HCT116 (cell line): ENCODE results near the gene OLA1. TPM values are rescaled to one million over a fixed set of nuclear protein-coding genes. Genes with fewer than 3 reads are reported as not detected.

Experiments used
- ATAC-seq: fragments of 200-7000 bp; cut with Tn5 transposase; 2 replicates; pipeline ENCODE4 v1.9.1; 2020; ENCODE audit warnings: mild to moderate bottlenecking, moderate library complexity
- BruUV-seq: library from RNA; stranded (reverse); fragments of 400-500 nt; replicated peaks from 2 replicates; lab custom pipeline; 2021; lab: Mats Ljungman, UMichigan
- CTCF ChIA-PET: fragments of 300-600 bp; sonication (Branson Sonifier 250); formaldehyde crosslinking; loops from one replicate; lab custom pipeline; 2021; ENCODE audit warnings: antibody characterized with exemption; lab: Charles Lee
- POLR2A ChIA-PET: fragments of 300-600, 350-600 bp; sonication (Branson Sonifier 250); formaldehyde crosslinking; loops from one replicate; lab custom pipeline; 2021; ENCODE audit warnings: antibody characterized with exemption; lab: Charles Lee
- RAD21 ChIA-PET, 2 experiments: fragments of 300-600 bp; sonication (Branson Sonifier 250); formaldehyde crosslinking; loops; one replicate each; lab custom pipeline; 2023; ENCODE audit warnings: low total read pairs in 2 of 2; ENCODE audit not compliant: uncharacterized antibody in 2 of 2, unreplicated experiment in 2 of 2, low non-redundant PET in 1 of 2; lab: Charles Lee
- DNase-seq: peaks from one replicate; pipeline ENCODE4 v3.0.0-alpha.2; 2010; ENCODE audit warnings: low read depth, low spot score
- H2AFZ ChIP-seq: fragments of 200-600 bp; shearing (Covaris generic), sonication (generic); 2 replicates; pipeline ENCODE4 v1.6.1; 2017; ENCODE audit warnings: low read depth, mixed run types, mixed read lengths, antibody characterized with exemption, low read length; ENCODE audit not compliant: poor library complexity, severe bottlenecking
- H3K27ac ChIP-seq: 2 replicates; pipeline ENCODE4 v1.5.1; 2012; ENCODE audit warnings: low read depth, low read length
- H3K27me3 ChIP-seq: fragments of 200-600 bp; sonication (generic); 2 replicates; pipeline ENCODE4 v1.6.1; 2016; ENCODE audit warnings: mixed run types, low read length, mixed read lengths; ENCODE audit not compliant: insufficient read depth
- H3K36me3 ChIP-seq, 2 experiments: fragments of 200-500 bp in 1 of 2; fragments of 200-600 bp in 1 of 2; sonication (Bioruptor generic) in 1 of 2; sonication (generic) in 1 of 2; 2 replicates each; pipeline versions ENCODE4 v1.5.1 to v1.6.1; 2014 to 2016; ENCODE audit warnings: low read length in 2 of 2, inconsistent platforms in 1 of 2, mixed read lengths in 1 of 2, mixed run types in 1 of 2; ENCODE audit not compliant: insufficient read depth in 2 of 2, control insufficient read depth in 1 of 2
- H3K4me1 ChIP-seq, 2 experiments: fragments of 200-600 bp in 1 of 2; sonication (generic) in 1 of 2; 2 replicates each; pipeline versions ENCODE4 v1.5.1 to v1.6.1; 2012 to 2017; ENCODE audit warnings: low read length in 2 of 2, inconsistent platforms in 1 of 2, mild to moderate bottlenecking in 1 of 2, mixed read lengths in 1 of 2, mixed run types in 1 of 2, moderate library complexity in 1 of 2; ENCODE audit not compliant: insufficient read depth in 2 of 2, control insufficient read depth in 1 of 2
- H3K4me2 ChIP-seq: fragments of 200-600 bp; sonication (generic); 2 replicates; pipeline ENCODE4 v1.6.1; 2017; ENCODE audit warnings: mixed run types, low read length, mixed read lengths
- H3K4me3 ChIP-seq, 2 experiments: fragments of 200-600 bp in 1 of 2; sonication (generic) in 1 of 2; replicated peaks in 1 of 2; 2 replicates each; pipeline ENCODE4 v1.5.1; 2011 to 2016; ENCODE audit warnings: low read length in 2 of 2, control low read depth in 1 of 2, low read depth in 1 of 2, mild to moderate bottlenecking in 1 of 2, mixed read lengths in 1 of 2, mixed run types in 1 of 2
- H3K79me2 ChIP-seq: fragments of 200-600 bp; sonication (generic); 2 replicates; pipeline ENCODE4 v1.6.1; 2017; ENCODE audit warnings: mild to moderate bottlenecking, mixed run types, low read length, moderate library complexity, mixed read lengths; ENCODE audit not compliant: insufficient read depth
- H3K9ac ChIP-seq: fragments of 200-600 bp; sonication (generic); 2 replicates; pipeline ENCODE4 v1.6.1; 2016; ENCODE audit warnings: low read length, mixed read lengths
- H3K9me2 ChIP-seq: fragments of 200-600 bp; sonication (generic), shearing (Covaris generic); 2 replicates; pipeline ENCODE4 v1.6.1; 2017; ENCODE audit warnings: mixed run types, mild to moderate bottlenecking, moderate library complexity; ENCODE audit not compliant: insufficient read depth
- H3K9me3 ChIP-seq, 2 experiments: fragments of 200-500 bp in 1 of 2; fragments of 200-600 bp in 1 of 2; sonication (Bioruptor generic) in 1 of 2; sonication (generic) in 1 of 2; 2 replicates each; pipeline ENCODE4 v1.6.1; 2014 to 2017; ENCODE audit warnings: low read length in 2 of 2, mixed read lengths in 2 of 2, inconsistent platforms in 1 of 2, low read depth in 1 of 2, mild to moderate bottlenecking in 1 of 2, mixed run types in 1 of 2, moderate library complexity in 1 of 2; ENCODE audit not compliant: control insufficient read depth in 1 of 2, insufficient read depth in 1 of 2
- H4K20me1 ChIP-seq: fragments of 200-600 bp; sonication (generic), shearing (Covaris generic); 2 replicates; pipeline ENCODE4 v1.6.1; 2017; ENCODE audit warnings: mixed run types, mild to moderate bottlenecking, moderate library complexity; ENCODE audit not compliant: insufficient read depth
- ATF3 ChIP-seq: IDR thresholded peaks from 2 replicates; pipeline ENCODE4 v1.6.1; 2012
- CBX3 ChIP-seq: IDR thresholded peaks from 2 replicates; pipeline ENCODE4 v1.6.1; 2012; ENCODE audit warnings: low read depth
- CEBPB ChIP-seq: IDR thresholded peaks from 2 replicates; pipeline ENCODE4 v1.6.1; 2012; ENCODE audit warnings: low read depth
- CTCF ChIP-seq, 3 experiments: fragments of 200-600 bp in 1 of 3; sonication (generic) in 1 of 3; IDR thresholded peaks in 2 of 3; conservative IDR thresholded peaks in 1 of 3; 2 replicates each; pipeline ENCODE4 v1.5.1; 2012 to 2017; ENCODE audit warnings: low read depth in 2 of 3, low read length in 2 of 3, antibody characterized with exemption in 1 of 3, borderline replicate concordance in 1 of 3, control low read depth in 1 of 3, mild to moderate bottlenecking in 1 of 3, mixed read lengths in 1 of 3, mixed run types in 1 of 3, moderate library complexity in 1 of 3; ENCODE audit not compliant: insufficient read depth in 1 of 3
- EGR1 ChIP-seq: IDR thresholded peaks from 2 replicates; pipeline ENCODE4 v1.6.1; 2012; ENCODE audit warnings: low read depth
- ELF1 ChIP-seq: IDR thresholded peaks from 2 replicates; pipeline ENCODE4 v1.6.1; 2012; ENCODE audit warnings: low read depth, borderline replicate concordance
- EZH2 ChIP-seq: fragments of 200-600 bp; sonication (generic); IDR thresholded peaks from 2 replicates; pipeline ENCODE4 v1.6.1; 2017; ENCODE audit warnings: antibody characterized with exemption, mixed run types
- FOSL1 ChIP-seq: IDR thresholded peaks from 2 replicates; pipeline ENCODE4 v1.6.1; 2012; ENCODE audit warnings: low read depth
- JUND ChIP-seq: IDR thresholded peaks from 2 replicates; pipeline ENCODE4 v1.6.1; 2012
- MAX ChIP-seq: IDR thresholded peaks from 2 replicates; pipeline ENCODE4 v1.6.1; 2012
- SIN3A ChIP-seq: IDR thresholded peaks from 2 replicates; pipeline ENCODE4 v1.6.1; 2012; ENCODE audit warnings: low read depth
- SP1 ChIP-seq: IDR thresholded peaks from 2 replicates; pipeline ENCODE4 v1.6.1; 2012; ENCODE audit warnings: low read depth
- YY1 ChIP-seq: IDR thresholded peaks from 2 replicates; pipeline ENCODE4 v1.6.1; 2011; ENCODE audit warnings: low read length, low read depth, moderate library complexity, mild to moderate bottlenecking; ENCODE audit not compliant: insufficient replicate concordance; ENCODE audit errors: extremely low read depth
- ZBTB33 ChIP-seq: IDR thresholded peaks from 2 replicates; pipeline ENCODE4 v1.6.1; 2011; ENCODE audit warnings: mild to moderate bottlenecking, low read length, moderate library complexity; ENCODE audit not compliant: insufficient replicate concordance; ENCODE audit errors: extremely low read depth
- ZFX ChIP-seq: fragments of 450-650 bp; IDR thresholded peaks from 2 replicates; pipeline ENCODE4 v1.6.1; 2017
- ZNF274 ChIP-seq: fragments of 200-500 bp; sonication (Bioruptor generic); IDR thresholded peaks from 2 replicates; pipeline ENCODE4 v1.6.1; 2014; ENCODE audit warnings: mild to moderate bottlenecking, low read depth, low read length, inconsistent platforms
- intact Hi-C: fragments of 100-400 bp; cut with micrococcal nuclease; formaldehyde crosslinking; loops from 2 replicates; pipeline ENCODE4 v1.10.0; 2022
- total RNA-seq: library from RNA; stranded (reverse); gene quantifications from one replicate; pipeline ENCODE4 v1.2.1, GENCODE V29; 2021; ENCODE audit not compliant: unreplicated experiment

OLA1 gene
- total RNA-seq, 1 experiment from 2014 or later: 219 TPM

GRCh38 chr2:174153757-174154680 lies 94.3 kb downstream of the OLA1 start:
- RAD21 ChIA-PET: no interaction called here
- Histone ChIP-seq H3K79me2 (peaks cover 97% of the 10 kb centered on the region), H3K9ac (no peak overlapping the region), H3K4me1 (peaks cover 6 to 19% of the 10 kb centered on the region in 2 experiments), H4K20me1 (peaks cover 8% of the 10 kb centered on the region; the same call in 1 of the 2 replicates), H3K27me3 (no peaks in the 10 kb centered on the region), H3K9me2 (no peaks in the 10 kb centered on the region), H3K4me2 (peak overlapping the region; percentile 7; the same call in 1 of the 2 replicates), H3K36me3 (no peaks in the 10 kb centered on the region), H3K27ac (no peak overlapping the region), H3K9me3 (no peaks in the 10 kb centered on the region), H2AFZ (no peak overlapping the region), H3K4me3 (no peak overlapping the region)
- POLR2A ChIA-PET: interaction anchor here (0.7 kb wide), 1 partner anchor 94 kb away, joined by 3 read pairs; the partner anchor contains the start of gene OLA1
- CTCF ChIA-PET: interaction anchor here (0.9 kb wide), 2 partner anchors 9 to 187 kb away, joined by 3 read pairs; no protein-coding TSS in a partner anchor
- DNase-seq (no peak), ATAC-seq (no peak)
- intact Hi-C loops: no loop called here
- no peak for TF ChIP-seq ZFX
- no peak for TF ChIP-seq MAX
- TF ChIP-seq EGR1: no peak
- no peak for TF ChIP-seq CTCF (IDR thresholded peaks at IDR 0.05 in 2 of 3, conservative IDR thresholded peaks at IDR 0.05 in 1 of 3; ENCODE audit: borderline replicate concordance in 1 of 3, insufficient read depth in 1 of 3, low read depth in 2 of 3, low read length in 2 of 3)
- no peak for TF ChIP-seq ZBTB33
- no peak for TF ChIP-seq SIN3A
- TF ChIP-seq ELF1: no peak
- no peak for TF ChIP-seq ATF3
- TF ChIP-seq YY1: no peak
- TF ChIP-seq ZNF274: no peak
- TF ChIP-seq FOSL1: no peak
- no peak for TF ChIP-seq JUND
- TF ChIP-seq SP1: no peak
- TF ChIP-seq CBX3: no peak
- no peak for TF ChIP-seq CEBPB
- no peak for TF ChIP-seq EZH2
- no TSS peak for BruUV-seq
